IPS-18c (cell line): ENCODE measurements around the gene EXD3.
"Not testable (repeated sequence)": the region's sequence is repeated elsewhere in the genome, so short reads cannot be mapped to it uniquely, and the experiment has no call there.

Experiments
- H3K4me3 ChIP-seq: 2 replicates; pipeline ENCODE4 v1.7.0; 2013; ENCODE audit warnings: low read depth, mild to moderate bottlenecking, low read length, moderate library complexity; ENCODE audit not compliant: insufficient read depth
- H3K9me3 ChIP-seq: one replicate; pipeline ENCODE4 v1.6.1; 2013; ENCODE audit warnings: mild to moderate bottlenecking, low read length, moderate library complexity; ENCODE audit not compliant: control insufficient read depth, insufficient read depth

The EXD3 gene

DNA sequence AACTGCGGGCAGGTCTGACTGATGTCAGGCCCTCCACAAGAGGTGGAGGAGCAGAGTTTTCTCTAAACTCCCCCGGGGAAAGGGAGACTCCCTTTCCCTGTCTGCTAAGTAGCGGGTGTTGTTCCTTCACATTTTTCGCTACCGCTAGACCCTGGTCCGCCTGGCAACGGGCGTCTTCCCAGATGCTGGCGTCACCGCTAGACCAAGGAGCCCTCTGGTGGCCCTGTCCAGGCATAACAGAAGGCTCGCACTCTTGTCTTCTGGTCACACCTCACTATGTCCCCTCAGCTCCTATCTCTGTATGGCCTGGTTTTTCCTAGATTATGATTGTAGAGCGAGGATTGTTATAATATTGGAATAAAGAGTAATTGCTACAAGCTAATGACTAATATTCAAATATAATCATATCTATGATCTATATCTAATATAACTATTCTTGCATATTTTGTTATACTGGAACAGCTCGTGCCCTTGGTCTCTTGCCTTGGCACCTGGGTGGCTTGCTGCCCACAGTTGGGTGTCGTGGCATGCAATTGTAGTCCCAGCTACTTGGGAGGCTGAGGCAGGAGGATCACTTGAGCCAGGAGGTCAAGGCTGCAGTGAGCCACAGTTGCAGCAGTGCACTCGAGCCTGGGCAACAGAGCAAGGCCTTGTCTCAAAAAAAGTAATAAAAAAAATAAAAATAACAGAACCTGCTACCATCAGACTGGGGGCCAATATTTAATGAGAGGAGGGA, 160.6 kb downstream of the EXD3 start:
- H3K9me3 ChIP-seq, H3K4me3 ChIP-seq: not testable (repeated sequence)
